ENCODE measurements around the gene CBX1. TPM values are rescaled to one million over a fixed set of nuclear protein-coding genes. Genes with fewer than 3 reads are reported as not detected.

The CBX1 gene
- total and polyA plus RNA-seq, 2 of the 13 experiments (the other 11 are each of a cell fraction or from before 2014, with no cell fraction given): 17.8 to 108 TPM

DNA sequence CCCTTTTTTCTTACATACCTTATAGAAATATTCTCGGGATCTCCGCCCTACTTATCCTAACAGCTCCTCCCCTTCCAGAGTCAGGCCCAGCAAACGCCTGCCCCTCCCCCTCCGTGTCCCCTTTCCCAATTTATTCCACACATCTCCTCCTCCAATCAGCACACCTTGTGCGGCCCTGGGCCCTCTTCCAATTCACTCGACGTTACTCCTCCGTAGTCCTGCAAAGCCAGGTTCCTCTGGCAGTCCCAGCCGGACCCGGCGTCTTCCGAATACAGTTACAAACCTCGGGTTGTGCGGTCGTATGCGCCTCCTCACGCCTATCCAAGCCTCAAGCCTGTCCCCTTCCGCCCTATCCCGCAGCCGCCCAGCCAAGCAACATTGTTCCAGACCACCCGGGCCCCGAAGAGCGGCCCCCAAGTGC is 677 bp downstream of the CBX1 start (continued):
- TF ChIP-seq E2F2 (CRISPR knock-in tag; IDR thresholded peaks at IDR 0.05; ENCODE audit: borderline replicate concordance) (no peak), ZFP90 (CRISPR knock-in tag; IDR thresholded peaks at IDR 0.05; ENCODE audit: borderline replicate concordance) (0 out of 2 replicates have a peak, but pooled peaks have one; percentile 17), ZNF431 (CRISPR knock-in tag; IDR thresholded peaks at IDR 0.05; ENCODE audit: borderline replicate concordance, low read depth) (no peak), GPBP1L1 (CRISPR knock-in tag; IDR thresholded peaks at IDR 0.05) (no peak), HOXA9 (CRISPR knock-in tag; IDR thresholded peaks at IDR 0.05; ENCODE audit: borderline replicate concordance) (no peak), FUBP1 (CRISPR knock-in tag; IDR thresholded peaks at IDR 0.05; ENCODE audit: borderline replicate concordance) (no peak), ZNF34 (CRISPR knock-in tag; IDR thresholded peaks at IDR 0.05; ENCODE audit: borderline replicate concordance) (peak; percentile 78; the same call in 1 of the 2 replicates), NFATC3 (CRISPR knock-in tag; IDR thresholded peaks at IDR 0.05) (no peak), SRSF9 (IDR thresholded peaks at IDR 0.05; ENCODE audit: borderline replicate concordance, insufficient read depth, low read depth, low read length, poor library complexity, severe bottlenecking) (no peak), ASH2L (IDR thresholded peaks at IDR 0.05; ENCODE audit: insufficient read length, low read depth, low read length) (no peak), ZNF589 (CRISPR knock-in tag; conservative IDR thresholded peaks at IDR 0.05) (no peak; the same call in 1 of the 2 replicates), ETV6 (CRISPR knock-in tag; conservative IDR thresholded peaks at IDR 0.05) (0 out of 2 replicates have a peak, but pooled peaks have one; percentile 10), PLRG1 (conservative IDR thresholded peaks at IDR 0.05) (no peak), SMAD3 (CRISPR knock-in tag; IDR thresholded peaks at IDR 0.05) (no peak), KDM5A (IDR thresholded peaks at IDR 0.05; ENCODE audit: borderline replicate concordance, low read length) (peak; percentile 75), NFYC (CRISPR knock-in tag; IDR thresholded peaks at IDR 0.05) (no peak; the same call in 1 of the 2 replicates), ZNF263 (CRISPR knock-in tag; IDR thresholded peaks at IDR 0.05) (no peak), PITX1 (CRISPR knock-in tag; IDR thresholded peaks at IDR 0.05) (0 out of 2 replicates have a peak, but pooled peaks have one; percentile 23), TEAD3 (CRISPR knock-in tag; optimal IDR thresholded peaks at IDR 0.05; ENCODE audit: borderline replicate concordance) (peak; percentile 18), ZNF468 (CRISPR knock-in tag; IDR thresholded peaks at IDR 0.05) (no peak), ZEB1 (IDR thresholded peaks at IDR 0.05; ENCODE audit: insufficient replicate concordance, low read depth) (no peak), KMT2A (CRISPR knock-in tag; IDR thresholded peaks at IDR 0.05) (peak; percentile 8; the same call in 1 of the 2 replicates), MEF2D (CRISPR knock-in tag; IDR thresholded peaks at IDR 0.05) (0 out of 2 replicates have a peak, but pooled peaks have one; percentile 59), ARID2 (CRISPR knock-in tag; IDR thresholded peaks at IDR 0.05; ENCODE audit: borderline replicate concordance) (0 out of 2 replicates have a peak, but pooled peaks have one; percentile 11)
- TF ChIP-seq, protein P1, sequence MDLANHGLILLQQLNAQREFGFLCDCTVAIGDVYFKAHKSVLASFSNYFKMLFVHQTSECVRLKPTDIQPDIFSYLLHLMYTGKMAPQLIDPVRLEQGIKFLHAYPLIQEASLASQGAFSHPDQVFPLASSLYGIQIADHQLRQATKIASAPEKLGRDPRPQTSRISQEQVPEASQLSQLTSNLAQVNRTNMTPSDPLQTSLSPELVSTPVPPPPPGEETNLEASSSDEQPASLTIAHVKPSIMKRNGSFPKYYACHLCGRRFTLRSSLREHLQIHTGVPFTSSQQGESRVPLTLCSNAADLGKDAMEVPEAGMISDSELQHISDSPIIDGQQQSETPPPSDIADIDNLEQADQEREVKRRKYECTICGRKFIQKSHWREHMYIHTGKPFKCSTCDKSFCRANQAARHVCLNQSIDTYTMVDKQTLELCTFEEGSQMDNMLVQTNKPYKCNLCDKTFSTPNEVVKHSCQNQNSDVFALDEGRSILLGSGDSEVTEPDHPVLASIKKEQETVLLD (CRISPR knock-in tag; IDR thresholded peaks at IDR 0.05; ENCODE audit: low read depth): no peak
